HepG2 (cell line): ENCODE data around the gene ERO1A. TPM values are rescaled to one million over a fixed set of nuclear protein-coding genes. Genes with fewer than 3 reads are reported as not detected.
A peak's percentile ranks its signal among the peaks of the same experiment; 100 is the strongest.

ENCODE experiments used
- AGO2 ChIP-seq: fragments of 200-400 bp; formaldehyde crosslinking; optimal IDR thresholded peaks from 2 replicates; pipeline ENCODE3; 2017; ENCODE audit warnings: mild to moderate bottlenecking, low read depth, low read length, moderate library complexity
- ARNTL ChIP-seq: sonication (generic); formaldehyde crosslinking; IDR thresholded peaks from 2 replicates; pipeline ENCODE4 v1.4.0; 2020; ENCODE audit warnings: mild to moderate bottlenecking, missing genetic modification reagents
- CCAR2 ChIP-seq: fragments of 200-400 bp; formaldehyde crosslinking; optimal IDR thresholded peaks from 2 replicates; pipeline ENCODE3; 2018; ENCODE audit warnings: low read depth, mild to moderate bottlenecking, low read length, moderate library complexity
- FOSL2 ChIP-seq: sonication (generic); formaldehyde crosslinking; IDR thresholded peaks from 2 replicates; pipeline ENCODE4 v1.4.0; 2020; ENCODE audit warnings: missing genetic modification reagents
- FOXA1 ChIP-seq, 2 experiments: fragments of 450-650 bp in 1 of 2; sonication (generic) in 1 of 2; formaldehyde crosslinking in 1 of 2; IDR thresholded peaks; 2 replicates each; pipeline versions ENCODE4 v1.4.0 to v1.6.1; 2016 to 2020; ENCODE audit warnings: missing genetic modification reagents in 1 of 2
- GTF2F1 ChIP-seq: fragments of 150-350 bp; IDR thresholded peaks from 2 replicates; pipeline ENCODE4 v1.6.1; 2014; ENCODE audit warnings: low read length
- IKZF5 ChIP-seq: IDR thresholded peaks from 2 replicates; pipeline ENCODE4 v1.6.1; 2018; ENCODE audit warnings: missing genetic modification reagents, mild to moderate bottlenecking, missing compliant biosample characterization
- KAT7 ChIP-seq: IDR thresholded peaks from 2 replicates; pipeline ENCODE4 v1.6.1; 2018; ENCODE audit warnings: borderline replicate concordance, missing compliant biosample characterization
- KDM3A ChIP-seq: IDR thresholded peaks from 2 replicates; pipeline ENCODE4 v1.6.1; 2018; ENCODE audit warnings: low read depth, missing compliant biosample characterization
- MLLT10 ChIP-seq: sonication (generic); formaldehyde crosslinking; IDR thresholded peaks from 2 replicates; pipeline ENCODE4 v1.4.0; 2020; ENCODE audit warnings: missing genetic modification reagents
- NFAT5 ChIP-seq: sonication (generic); formaldehyde crosslinking; IDR thresholded peaks from 2 replicates; pipeline ENCODE4 v1.4.0; 2020; ENCODE audit warnings: missing genetic modification reagents
- PITX1 ChIP-seq: sonication (generic); formaldehyde crosslinking; IDR thresholded peaks from 2 replicates; pipeline ENCODE4 v1.5.1; 2020; ENCODE audit warnings: mild to moderate bottlenecking, missing genetic modification reagents
- SPEN ChIP-seq: sonication (generic); formaldehyde crosslinking; IDR thresholded peaks from 2 replicates; pipeline ENCODE4 v1.5.1; 2020; ENCODE audit warnings: low read depth, mild to moderate bottlenecking, missing genetic modification reagents
- TFE3 ChIP-seq: IDR thresholded peaks from 2 replicates; pipeline ENCODE4 v1.6.1; 2016
- ZNF556 ChIP-seq: sonication (generic); formaldehyde crosslinking; IDR thresholded peaks from 2 replicates; pipeline ENCODE4 v1.4.0; 2020; ENCODE audit warnings: mild to moderate bottlenecking, missing genetic modification reagents, borderline replicate concordance
- ZNF609 ChIP-seq: sonication (generic); formaldehyde crosslinking; IDR thresholded peaks from 2 replicates; pipeline ENCODE4 v1.4.0; 2020; ENCODE audit warnings: mild to moderate bottlenecking, missing genetic modification reagents, borderline replicate concordance
- ZNF746 ChIP-seq: sonication (generic); formaldehyde crosslinking; IDR thresholded peaks from 2 replicates; pipeline ENCODE4 v1.8.0; 2022; ENCODE audit warnings: mild to moderate bottlenecking, missing genetic modification reagents
- ZSCAN31 ChIP-seq: sonication (generic); formaldehyde crosslinking; IDR thresholded peaks from 2 replicates; pipeline ENCODE4 v1.5.0; 2020; ENCODE audit warnings: low read depth, mild to moderate bottlenecking, missing genetic modification reagents
- polyA plus RNA-seq, 8 experiments: library from polyadenylated mRNA; depleted of rRNA in 3 of 8; stranded (reverse) in 7 of 8; unstranded in 1 of 8; fragments of >200 nt; fragmentation: Illumina TruSeq in 4 of 8; extraction: Trizol in 4 of 8; gene quantifications; 2 replicates each; pipeline versions ENCODE4 v1.2.1 to v1.2.3, GENCODE V29; 2011 to 2016; ENCODE audit warnings: low read depth in 4 of 8, missing spikeins in 1 of 8, mixed read lengths in 1 of 8; ENCODE audit not compliant: insufficient read depth in 1 of 8
- total RNA-seq, 5 experiments: library from RNA; depleted of rRNA; stranded (reverse); fragments of >200 nt; fragmentation: Illumina TruSeq; extraction: Trizol; gene quantifications; 2 replicates each; pipeline ENCODE4 v1.2.3, GENCODE V29; 2016; ENCODE audit warnings: low read depth in 1 of 5

ERO1A gene
- total and polyA plus RNA-seq, 2 of the 13 experiments (the other 11 are each of a cell fraction or from before 2014, with no cell fraction given), result 60.3 to 137 TPM

GRCh38 chr14:52695481-52696091 lies at the start of gene ERO1A (continued):
- TF ChIP-seq PITX1 (CRISPR knock-in tag) (no peak), GTF2F1 (no peak), SPEN (CRISPR knock-in tag) (peak; percentile 50; the same call in 1 of the 2 replicates), MLLT10 (CRISPR knock-in tag) (no peak), ZSCAN31 (CRISPR knock-in tag) (no peak), AGO2 (peak; percentile 20), IKZF5 (no peak), ZNF556 (CRISPR knock-in tag) (no peak), ZNF609 (no peak), FOXA1 (IDR thresholded peaks at IDR 0.05) (no peak), FOXA1 (CRISPR knock-in tag; IDR thresholded peaks at IDR 0.05) (no peak), ZNF746 (CRISPR knock-in tag) (no peak), NFAT5 (CRISPR knock-in tag) (peak; percentile 14; the same call in 1 of the 2 replicates), TFE3 (no peak), KAT7 (CRISPR knock-in tag) (0 out of 2 replicates have a peak, but pooled peaks have one; percentile 64), FOSL2 (CRISPR knock-in tag) (no peak), KDM3A (no peak), CCAR2 (no peak), ARNTL (CRISPR knock-in tag) (no peak)
